PC-9 (cell line): ENCODE results near the gene LMO2.

Experiments
- EZH2 ChIP-seq: fragments of 200-600 bp; sonication (generic); IDR thresholded peaks from 2 replicates; pipeline ENCODE4 v1.8.0; 2017; ENCODE audit warnings: antibody characterized with exemption, low read depth
- TF ChIP-seq, protein P1 (sequence below): fragments of 200-600 bp; sonication (generic); conservative IDR thresholded peaks from 2 replicates; pipeline ENCODE4 v1.6.1; 2017; ENCODE audit warnings: mixed run types, antibody characterized with exemption, mild to moderate bottlenecking, moderate library complexity

DNA sequence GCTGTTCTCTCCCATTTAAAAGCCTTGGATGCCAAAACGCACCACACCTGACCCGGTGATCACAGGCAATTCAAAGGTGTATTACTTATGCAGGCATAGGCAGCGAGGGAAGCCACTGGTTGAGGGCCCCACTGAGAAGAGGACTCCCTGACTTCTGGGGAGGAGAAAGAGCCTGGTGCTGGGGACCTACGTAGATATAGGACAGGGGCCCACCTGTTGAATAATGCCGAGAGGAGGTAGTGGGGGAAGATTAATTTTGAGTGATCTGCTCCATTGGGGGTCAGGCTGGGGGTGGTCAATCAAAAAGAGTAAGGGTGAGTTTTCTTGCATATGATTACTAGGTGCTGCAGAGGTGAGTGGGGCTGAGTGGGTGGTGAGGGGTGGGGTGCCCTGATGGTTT is 7.8 kb downstream of the LMO2 start:
- TF ChIP-seq, protein P1, sequence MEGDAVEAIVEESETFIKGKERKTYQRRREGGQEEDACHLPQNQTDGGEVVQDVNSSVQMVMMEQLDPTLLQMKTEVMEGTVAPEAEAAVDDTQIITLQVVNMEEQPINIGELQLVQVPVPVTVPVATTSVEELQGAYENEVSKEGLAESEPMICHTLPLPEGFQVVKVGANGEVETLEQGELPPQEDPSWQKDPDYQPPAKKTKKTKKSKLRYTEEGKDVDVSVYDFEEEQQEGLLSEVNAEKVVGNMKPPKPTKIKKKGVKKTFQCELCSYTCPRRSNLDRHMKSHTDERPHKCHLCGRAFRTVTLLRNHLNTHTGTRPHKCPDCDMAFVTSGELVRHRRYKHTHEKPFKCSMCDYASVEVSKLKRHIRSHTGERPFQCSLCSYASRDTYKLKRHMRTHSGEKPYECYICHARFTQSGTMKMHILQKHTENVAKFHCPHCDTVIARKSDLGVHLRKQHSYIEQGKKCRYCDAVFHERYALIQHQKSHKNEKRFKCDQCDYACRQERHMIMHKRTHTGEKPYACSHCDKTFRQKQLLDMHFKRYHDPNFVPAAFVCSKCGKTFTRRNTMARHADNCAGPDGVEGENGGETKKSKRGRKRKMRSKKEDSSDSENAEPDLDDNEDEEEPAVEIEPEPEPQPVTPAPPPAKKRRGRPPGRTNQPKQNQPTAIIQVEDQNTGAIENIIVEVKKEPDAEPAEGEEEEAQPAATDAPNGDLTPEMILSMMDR: no peak
- no peak for TF ChIP-seq EZH2
